GM19240 (cell line): ENCODE measurements around the gene RAD51B.

Source experiments
- DNase-seq: peaks from one replicate; pipeline ENCODE4 v3.0.0; 2011; ENCODE audit warnings: low spot score; ENCODE audit not compliant: insufficient read length

The RAD51B gene

DNA sequence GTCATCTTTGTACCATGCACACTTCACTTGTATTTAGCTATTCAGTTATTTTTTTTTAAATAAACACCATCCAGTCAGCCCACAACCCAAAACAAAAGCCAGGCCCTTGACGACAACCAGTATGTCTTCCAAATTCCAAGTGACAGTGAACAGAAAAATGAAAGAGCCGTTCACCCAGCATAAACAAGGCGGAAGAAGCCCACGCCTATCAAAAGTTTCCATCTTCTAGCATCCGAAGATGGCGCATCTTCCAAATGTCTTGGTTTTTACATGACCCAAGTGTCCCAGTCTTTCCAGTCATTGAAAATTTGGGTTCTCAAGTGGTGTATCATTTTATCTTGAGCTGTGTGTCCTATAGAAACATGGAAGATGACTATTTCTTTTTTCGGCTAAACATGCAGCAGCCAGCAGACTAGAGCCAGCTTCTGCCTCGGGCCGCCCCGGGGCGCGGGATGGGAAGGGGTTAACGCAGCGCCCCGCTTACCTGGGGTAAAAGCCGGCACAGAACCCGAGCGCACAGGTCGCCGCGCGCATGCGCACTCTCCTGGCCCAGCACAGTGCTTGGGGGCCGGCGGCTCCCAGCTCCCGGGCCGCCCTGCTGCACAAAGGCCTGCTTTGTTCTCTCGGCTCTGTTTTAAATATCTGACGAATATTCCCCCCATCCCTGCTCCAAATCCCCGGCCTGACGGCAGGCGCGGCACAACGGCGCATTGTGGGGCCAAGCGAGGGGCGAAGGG, 808.5 kb downstream of the RAD51B start:
- peak; percentile 39 for DNase-seq

DNA sequence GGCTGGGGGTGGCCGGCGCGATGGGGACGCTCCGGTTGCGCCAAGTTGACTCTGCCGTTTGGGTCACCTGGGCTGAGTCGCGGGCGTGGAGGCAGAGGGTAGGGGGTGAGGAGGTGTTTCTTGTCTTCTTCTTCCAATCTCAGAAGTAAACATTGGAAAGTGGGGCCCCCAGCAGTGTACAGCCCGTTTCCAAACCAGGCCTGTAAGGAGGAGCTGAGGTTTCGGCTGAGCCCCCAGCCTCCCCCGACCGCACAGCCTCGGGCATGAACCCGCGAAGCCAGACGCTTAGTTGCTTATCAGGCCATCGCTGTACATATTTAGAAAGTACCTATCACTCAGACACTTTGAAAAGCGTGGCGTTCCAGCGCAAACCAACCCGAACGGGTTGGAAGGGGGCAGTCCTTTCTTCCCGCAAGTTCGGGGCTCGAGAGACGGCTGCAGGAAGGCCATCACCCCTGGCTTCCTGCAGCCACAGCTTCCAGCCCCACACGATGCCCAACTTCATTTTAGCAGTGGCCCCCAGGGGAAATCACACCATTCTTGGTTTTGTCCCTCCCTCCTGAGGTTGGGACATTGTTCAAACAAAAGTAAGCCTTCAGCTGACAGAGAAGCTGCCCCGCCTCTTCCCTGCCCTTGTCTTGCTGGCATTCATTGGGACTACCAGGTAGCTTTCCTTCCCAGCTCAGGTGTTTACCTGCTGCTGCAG, 809.2 kb downstream of the RAD51B start:
- no peak for DNase-seq

DNA sequence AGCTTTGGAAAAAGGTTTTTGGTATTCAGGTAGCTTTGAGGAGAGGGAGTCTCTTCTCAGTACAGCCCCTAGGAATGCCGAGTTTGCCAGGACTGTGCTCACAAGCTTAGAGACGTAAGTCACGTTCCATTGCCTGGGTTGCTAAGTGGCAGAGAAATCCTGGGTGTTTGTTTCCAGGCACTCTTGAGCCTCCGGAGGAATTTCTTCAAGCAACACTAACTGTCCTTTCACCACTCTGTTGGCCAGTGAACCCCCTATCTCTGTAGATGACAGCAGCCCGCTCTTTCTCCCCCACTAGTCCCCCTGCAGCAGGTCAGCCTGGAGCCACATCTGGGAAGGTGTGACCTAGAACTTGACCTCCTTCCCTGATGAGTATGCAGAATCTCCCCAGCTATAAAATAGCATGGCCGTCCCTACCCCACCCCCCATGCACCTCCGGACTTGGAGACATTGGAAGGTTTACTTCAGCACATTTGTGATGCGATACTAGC, 810.5 kb downstream of the RAD51B start:
- DNase-seq = no peak

DNA sequence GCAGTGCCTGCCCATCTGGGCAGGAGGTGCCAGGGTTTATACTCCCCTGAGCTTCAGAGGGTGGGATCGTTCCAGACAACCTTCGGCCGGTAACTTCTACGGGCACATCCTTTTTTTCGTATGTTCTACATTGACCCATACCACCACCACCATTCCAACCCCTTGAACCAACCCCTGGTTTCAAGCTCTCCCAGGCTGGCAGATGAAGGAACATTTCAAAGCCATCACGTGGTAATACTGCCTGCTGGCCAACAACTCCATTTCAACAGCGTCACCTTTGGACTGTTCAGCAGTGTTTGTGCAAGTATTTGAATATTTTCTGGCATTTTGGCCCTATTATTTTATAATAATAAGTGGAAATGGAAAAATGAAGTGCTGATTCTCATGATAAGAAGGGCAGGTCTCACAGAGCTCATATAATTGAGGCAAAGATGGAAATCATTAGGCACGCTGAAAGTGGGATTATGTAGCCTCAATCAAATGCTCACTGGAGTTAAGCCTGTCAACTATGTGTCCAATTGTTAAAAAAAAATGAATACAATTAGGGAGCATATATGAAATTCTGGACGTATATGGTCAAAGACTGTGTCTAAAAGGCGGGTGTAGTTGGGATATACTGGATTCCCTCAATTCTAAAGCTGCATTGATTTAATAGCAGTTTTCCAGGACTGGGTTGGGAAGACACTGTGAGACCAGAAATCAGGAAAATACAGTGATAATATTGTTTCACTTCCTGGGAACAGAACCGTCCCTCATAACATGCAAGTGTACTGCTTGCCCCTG, 811.2 kb downstream of the RAD51B start:
- DNase-seq = no peak

DNA sequence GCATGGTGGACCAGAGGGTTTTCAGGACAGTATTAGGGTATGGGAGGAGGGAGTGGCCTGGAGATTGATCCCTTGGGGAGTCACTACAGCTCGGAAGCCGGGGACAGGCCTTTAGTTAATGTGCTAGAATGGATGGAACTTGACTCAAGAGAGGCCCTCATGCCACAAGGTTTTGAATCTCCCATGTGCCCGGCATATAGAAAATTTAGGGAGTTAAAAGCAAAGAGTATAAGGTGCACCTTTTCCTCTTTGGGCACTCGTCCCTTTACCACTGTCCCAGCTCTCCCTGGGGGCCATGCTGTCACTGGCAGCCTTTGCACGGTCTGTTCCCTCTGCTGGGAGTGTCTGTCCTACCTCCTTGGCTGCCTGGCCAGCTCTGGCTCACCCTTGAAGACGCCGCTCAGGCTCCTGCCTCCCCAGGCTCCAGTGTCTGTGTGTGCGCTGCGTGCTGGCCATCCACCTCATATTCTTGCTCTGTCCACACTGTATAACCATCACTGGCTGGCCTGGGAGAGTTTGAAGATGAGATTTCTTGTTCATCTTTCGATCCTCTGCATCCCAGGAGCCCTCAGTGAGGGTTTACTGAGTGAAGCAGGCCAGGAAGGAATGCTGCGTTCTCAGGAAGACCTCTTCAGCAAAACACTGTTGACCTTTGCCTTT, 811.9 kb downstream of the RAD51B start:
- DNase-seq = no peak

DNA sequence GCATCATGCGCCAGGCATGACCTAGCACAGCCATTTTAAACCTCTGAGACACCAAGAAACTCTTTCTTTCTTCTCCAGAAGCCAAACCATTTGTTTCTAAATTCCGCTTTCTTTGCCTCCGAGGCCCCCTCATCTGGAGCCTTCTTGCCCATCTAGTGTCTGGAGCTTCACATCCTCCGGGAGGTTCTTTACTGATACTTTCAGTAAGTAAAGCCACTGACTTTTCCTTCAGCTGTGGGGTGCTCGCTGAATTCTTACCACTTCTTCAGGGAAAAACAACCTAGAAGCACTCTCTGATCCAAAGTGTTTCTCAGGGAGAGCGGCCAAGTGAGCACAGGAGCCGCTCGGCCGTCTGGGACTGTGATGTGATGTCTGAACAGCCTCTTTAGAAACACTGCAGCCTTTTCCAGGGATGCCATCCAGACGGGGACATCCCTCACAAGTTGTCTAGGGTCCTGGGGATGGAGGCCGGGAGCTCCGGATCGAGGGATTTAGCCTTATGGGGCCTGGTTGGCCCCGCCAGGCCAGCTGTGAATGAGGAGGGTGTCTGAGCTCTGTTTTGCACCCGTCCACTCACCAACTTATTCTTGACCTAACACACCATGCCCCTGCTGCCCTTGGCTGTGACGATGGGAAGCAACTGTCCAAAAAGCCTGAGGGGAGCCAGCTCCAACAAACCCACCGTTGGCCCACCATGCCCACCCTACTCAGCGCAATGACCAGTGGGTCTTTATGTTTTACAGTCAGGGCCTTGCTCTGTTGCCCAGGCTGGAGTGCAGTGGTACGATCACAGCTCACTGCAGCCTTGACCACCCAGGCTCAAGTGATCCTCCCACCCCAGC, 812.7 kb downstream of the RAD51B start:
- DNase-seq = no peak

DNA sequence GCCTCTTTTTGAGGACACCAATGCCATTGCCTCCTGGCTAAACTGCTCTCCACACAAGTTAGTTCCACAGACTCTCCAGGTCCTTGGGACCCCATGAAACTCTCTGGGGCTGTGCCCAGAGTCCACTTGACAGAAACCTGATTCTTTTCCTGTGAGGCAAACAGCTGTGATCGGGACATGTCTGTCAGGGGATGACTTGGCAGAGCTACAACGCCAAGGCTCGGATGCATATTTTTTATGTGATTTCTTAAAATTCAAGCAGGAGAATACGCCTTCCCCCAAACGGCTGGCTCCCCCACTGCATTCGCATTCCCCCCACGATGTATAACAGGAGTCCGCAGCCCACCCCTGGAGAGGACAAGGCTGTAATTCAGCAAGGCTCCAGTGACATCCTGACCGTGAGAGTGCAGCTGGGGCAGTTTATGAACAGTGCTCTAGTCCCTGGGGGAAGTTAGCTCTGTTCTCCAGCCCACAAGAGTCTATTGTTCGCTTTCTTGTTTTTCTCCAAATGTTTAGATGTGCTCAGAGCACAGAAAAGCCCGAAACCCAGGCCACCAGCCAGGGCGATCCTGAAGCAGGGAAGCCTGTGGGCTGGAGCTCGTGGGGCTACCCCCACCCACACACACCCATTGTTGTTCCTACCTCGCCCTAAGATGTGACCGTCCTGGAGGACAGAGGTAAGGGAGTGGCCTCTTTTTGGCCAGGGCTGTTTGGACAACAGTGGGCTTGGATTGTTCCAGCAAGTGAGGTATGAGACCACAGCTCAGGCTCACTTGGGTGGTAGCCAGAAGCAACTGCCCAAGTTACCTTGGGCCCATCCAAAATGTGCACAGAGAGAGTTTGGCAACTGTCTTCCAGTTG, 813.8 kb downstream of the RAD51B start:
- DNase-seq = no peak

DNA sequence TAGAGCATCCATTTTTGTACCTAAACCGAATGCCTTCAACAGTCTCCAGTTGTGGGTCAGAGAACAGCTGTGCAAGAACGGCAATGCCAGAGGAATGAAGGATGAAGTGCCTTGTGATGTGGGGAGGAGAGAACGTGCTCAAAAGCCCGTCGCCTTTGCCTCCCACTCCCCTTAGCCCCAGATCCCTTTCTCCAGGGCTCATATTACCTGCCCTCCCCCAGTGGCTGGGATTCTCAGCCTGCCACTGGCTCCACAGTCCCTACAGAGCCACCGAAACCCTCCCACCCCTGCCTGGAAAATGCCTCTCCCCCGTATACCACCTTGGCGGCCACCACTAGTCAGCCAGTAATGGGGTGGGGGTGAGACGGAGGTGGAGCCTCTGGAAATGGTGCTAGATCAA, 814.8 kb downstream of the RAD51B start:
- DNase-seq = no peak

DNA sequence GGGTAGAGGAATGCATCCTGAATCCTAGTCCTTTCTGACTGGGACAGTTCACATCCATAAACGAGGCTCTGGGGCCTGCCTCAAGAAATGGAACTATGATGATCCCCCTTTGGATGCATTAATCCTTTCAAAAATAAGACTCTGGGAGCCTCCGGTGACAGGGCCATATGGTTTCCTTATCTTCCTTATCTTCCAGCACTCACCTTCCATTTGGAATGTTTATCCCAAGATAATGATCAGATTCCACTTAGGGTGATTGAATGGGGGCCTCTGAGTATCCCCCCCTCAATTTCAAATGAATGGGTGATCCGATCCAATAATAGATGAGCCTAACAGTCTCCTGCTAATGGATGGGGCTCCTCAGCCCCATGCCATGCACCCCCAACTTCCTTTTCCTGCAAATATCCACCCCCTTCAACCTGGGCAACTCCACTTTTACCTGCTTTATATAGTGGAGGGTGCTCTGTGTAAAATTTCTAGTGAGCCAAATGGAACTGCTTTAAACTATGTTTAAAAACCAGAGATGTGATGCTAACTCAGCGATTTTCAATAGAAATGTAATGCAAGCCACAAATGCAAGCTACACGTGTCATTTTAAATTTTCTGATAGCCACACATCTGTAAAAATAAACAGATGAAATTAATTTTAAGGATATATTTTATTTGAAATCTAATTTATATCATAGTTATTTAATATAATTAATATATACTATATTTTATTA, 815.5 kb downstream of the RAD51B start:
- DNase-seq = no peak

DNA sequence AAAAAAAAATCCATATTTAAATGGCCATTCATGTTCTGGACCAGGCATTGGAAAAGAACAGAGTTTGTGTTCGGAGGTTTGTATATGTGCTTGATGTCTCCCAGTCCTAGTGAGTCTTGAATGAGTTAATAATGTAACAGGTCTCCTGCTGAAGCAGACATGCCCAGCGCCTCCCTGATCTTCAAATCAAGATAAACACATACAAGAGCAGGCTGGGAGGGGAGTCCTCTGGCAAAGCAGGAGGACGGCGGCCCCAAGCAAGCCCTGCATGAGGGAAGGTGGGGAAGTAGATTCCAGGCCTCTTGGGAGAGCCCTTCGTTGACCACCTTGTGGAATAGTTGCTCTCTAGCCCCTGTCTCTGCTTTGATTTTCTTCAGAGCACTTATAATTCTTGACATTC, 817.0 kb downstream of the RAD51B start:
- DNase-seq = no peak

DNA sequence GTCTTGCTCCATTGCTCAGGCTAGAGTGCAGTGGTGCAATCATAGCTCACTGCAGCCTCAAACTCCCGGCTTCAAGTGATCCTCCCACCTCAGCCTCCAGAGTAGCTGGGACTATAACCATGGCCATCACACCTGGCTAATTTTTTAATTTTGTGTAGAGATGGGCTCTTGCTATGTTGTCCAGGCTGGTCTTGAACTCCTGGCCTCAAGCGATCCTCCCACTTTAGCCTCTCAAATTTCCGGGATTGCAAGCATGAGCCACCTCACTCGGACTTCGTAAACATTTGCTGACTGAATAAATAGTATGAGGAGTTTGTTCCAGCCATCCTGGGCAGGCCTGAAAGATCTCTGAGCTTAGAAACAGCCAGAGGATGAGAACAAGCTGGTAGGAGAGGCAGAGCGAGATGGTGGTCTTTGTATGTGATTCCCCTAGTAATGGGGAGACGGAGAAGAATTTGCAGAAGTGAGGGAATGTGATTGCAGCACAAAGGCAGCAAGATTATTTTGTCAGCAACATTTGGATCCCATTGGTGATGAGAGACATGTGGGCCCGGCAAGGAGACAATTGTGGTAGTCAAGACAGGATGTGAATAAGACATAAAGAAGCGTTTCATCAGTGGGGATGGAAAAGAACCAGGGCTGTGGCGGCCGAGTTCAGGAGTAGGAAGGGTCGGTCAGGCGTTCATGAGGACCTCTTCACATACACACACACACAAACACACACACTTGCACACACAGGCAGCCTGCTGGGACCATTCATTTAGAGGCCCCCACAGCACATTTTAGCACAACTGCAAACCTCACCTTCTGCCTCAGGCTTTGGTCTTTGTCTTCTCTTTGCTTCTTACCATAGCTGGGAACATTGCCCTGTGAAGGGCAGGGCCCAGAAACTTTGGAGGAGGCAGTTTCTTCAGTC, 817.8 kb downstream of the RAD51B start:
- DNase-seq = no peak

DNA sequence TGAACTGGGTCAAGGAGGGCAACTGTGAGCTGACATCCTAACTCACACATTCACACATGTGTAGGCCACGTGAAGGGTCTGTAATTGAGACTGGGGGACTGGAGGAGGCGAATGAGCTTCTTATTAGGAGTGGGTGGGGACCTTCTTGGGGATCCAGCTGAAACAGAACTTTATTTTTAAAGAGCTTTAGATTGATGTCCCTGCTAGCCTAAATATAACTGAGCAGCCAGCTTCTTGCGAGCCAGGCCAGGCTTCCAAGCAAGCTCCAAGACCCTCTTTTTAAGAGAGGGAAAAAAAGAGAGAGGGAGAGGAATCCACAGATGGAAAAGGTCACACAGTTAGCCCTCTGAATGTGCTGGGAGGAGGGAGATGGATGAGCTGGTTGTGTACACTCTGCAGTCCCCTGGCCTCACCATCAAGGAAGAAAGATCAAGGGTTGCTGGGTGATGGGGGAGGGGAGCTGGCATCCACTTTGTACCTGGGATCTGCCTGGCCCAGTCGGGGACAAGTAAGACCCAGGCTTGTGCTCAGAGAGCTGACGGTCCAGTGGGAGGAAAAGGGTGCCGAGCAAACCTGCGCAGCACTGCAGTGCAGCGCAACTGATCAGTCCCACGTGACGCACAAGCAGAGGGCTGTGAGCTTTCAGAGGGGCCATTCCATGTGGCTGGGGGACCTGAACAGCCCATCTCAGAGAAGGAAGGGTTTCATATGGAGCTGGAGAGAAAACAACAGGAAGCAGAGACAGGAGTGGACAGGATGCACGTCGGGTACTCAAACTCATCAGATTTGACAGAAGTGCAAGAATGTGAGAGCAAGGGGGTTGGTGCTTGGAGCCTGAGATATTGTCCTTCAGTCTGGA, 818.8 kb downstream of the RAD51B start:
- DNase-seq = no peak

DNA sequence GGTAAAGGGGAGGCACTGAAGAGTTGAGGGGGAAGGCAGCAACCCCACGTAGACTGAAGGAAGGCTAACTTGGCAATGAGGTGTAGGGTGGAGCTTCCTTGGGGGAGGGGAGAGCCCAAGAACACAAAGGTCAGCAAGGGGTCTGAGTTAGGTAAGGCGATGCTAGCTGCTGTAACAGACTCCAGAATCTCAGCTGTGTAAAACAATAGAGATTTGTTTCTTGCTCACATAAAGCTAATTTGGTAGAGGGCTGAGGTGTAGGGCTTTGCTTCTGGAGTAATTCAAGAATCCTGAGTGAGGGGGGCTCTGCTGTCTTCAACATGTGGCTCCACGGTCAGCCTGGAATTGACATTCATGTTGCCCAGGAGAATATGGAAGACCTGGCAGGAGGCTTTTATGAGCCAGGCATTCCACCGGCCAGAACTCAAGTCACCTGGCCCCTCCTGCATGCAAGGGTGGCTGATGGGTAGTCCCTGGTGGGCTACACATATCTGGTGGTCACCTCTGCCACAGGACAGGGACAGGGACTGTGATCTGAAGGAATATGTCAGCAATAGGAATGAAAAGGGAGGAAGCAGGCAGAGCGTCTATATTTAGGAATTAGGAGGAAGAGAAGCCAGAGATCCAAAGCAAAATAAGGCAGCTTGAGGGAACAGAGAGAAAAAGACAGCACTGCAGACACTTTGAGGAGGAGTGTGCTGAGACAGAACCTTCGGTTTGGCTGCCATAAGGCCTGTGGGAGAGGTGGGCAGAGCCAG, 819.6 kb downstream of the RAD51B start:
- DNase-seq = no peak

DNA sequence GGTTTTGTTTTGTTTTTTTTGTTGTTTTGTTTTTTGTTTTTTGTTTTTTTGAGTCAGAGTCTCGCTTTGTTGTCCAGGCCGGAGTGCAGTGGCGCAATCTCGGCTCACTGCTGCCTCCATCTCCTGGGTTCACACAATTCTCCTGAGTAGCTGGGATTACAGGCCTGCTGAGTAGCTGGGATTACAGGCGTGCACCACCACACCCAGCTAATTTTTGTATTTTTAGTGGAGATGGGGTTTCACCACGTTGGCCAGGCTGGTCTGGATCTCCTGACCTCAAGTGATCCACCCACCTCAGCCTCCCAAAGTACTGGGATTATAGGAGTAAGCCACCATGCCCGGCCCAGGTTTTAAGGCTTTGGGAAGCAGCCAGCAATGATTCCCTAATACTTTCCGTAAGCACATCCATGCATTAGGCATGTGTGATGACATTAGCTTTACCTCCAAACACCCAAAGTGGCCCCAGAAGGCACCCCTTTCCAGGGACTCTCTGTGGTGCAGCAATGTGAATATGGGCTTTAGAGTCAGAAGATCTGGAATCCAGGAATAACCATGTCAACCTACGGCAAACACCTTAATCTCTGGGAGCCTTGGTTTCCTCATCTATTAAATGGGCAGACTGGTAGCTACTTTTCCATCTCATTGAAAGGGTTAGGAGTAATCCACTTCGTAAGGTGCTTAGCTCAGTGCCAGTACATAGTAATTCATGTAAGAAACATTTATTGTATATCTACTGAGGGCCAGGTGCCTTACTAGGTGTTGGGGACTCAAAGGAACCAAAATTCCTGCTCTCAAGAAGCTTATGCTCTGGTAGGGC, 820.4 kb downstream of the RAD51B start:
- no peak for DNase-seq

DNA sequence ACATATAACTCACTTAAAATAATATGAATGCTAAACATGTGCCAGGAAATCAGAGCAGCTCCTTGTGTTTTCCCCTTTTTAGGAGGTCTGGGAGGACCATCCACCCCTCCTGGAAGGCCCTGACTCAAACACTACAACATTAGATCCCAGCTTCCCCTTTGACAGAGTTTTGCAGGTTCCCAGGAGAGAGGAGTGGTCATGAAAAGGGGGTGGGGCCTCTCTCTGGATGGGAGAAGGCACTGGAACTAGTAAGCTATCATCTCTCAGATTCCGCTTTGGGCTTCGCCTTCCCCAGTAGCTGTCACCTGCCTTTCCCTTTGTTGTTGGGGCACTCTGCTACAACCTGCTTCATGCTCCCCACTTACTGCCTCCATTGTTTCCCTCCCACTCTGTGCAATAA, 824.1 kb downstream of the RAD51B start:
- DNase-seq = no peak

DNA sequence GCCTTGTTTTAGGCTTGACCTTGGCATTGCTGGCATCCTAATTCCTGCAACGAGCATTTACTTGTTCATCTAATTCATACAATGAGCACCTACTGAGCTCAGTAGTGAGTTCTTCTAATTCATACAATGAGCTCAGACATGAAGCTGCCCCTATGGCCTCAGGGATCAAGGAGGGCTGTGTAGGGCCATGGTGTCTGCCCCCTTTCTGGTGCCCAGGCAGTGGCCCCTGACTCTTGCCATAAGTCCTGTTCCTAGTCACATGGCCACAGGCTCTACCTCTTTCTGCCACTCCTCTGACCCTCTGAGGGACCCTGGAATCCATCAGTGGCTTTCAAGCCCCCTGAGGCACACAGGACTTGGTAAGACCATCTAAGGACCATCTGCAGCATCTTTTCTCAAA, 824.5 kb downstream of the RAD51B start:
- DNase-seq = no peak
